HG03095 (cell line): ENCODE measurements around the gene ELK4.

Source experiments
- ATAC-seq: cut with Tn5 transposase; IDR thresholded peaks from one replicate; pipeline ENCODE4 v1.9.1; 2021; ENCODE audit warnings: moderate library complexity; ENCODE audit not compliant: unreplicated experiment

Gene ELK4

GRCh38 chr1:205597691-205598314 lies 34.0 kb downstream of the ELK4 start:
- no peak for ATAC-seq

- no peak for ATAC-seq
Observed at GRCh38 chr1:205596876-205597275, 34.9 kb downstream of the ELK4 start.

GRCh38 chr1:205595861-205596260 lies 36.0 kb downstream of the ELK4 start:
- ATAC-seq = no peak

- peak; percentile 38 for ATAC-seq
Observed at GRCh38 chr1:205595435-205595834, 36.4 kb downstream of the ELK4 start.

- no peak for ATAC-seq
Observed at GRCh38 chr1:205594846-205595245, 37.0 kb downstream of the ELK4 start.

- ATAC-seq = no peak
Observed at GRCh38 chr1:205593967-205594366, 37.8 kb downstream of the ELK4 start.

- ATAC-seq = peak; percentile 53
Observed at GRCh38 chr1:205593532-205593931, 38.3 kb downstream of the ELK4 start.

- ATAC-seq = no peak
Observed at GRCh38 chr1:205592443-205593003, 39.3 kb downstream of the ELK4 start.

GRCh38 chr1:205591522-205592351 lies 40.1 kb downstream of the ELK4 start:
- peak; percentile 52 for ATAC-seq

GRCh38 chr1:205590777-205591513 lies 40.9 kb downstream of the ELK4 start:
- no peak for ATAC-seq

GRCh38 chr1:205590457-205590768 lies 41.4 kb downstream of the ELK4 start:
- ATAC-seq = no peak

- ATAC-seq = no peak
Observed at GRCh38 chr1:205589618-205590456, 42.0 kb downstream of the ELK4 start.

GRCh38 chr1:205589046-205589445 lies 42.8 kb downstream of the ELK4 start:
- no peak for ATAC-seq

GRCh38 chr1:205588636-205589035 lies 43.2 kb downstream of the ELK4 start:
- no peak for ATAC-seq

GRCh38 chr1:205587581-205587980 lies 44.2 kb downstream of the ELK4 start:
- ATAC-seq = no peak

- no peak for ATAC-seq
Observed at GRCh38 chr1:205585835-205586785, 45.7 kb downstream of the ELK4 start.

- no peak for ATAC-seq
Observed at GRCh38 chr1:205585169-205585834, 46.5 kb downstream of the ELK4 start.

- no peak for ATAC-seq
Observed at GRCh38 chr1:205584732-205585131, 47.1 kb downstream of the ELK4 start.
